ENCODE measurements around the gene POU3F2.

POU3F2 gene

DNA sequence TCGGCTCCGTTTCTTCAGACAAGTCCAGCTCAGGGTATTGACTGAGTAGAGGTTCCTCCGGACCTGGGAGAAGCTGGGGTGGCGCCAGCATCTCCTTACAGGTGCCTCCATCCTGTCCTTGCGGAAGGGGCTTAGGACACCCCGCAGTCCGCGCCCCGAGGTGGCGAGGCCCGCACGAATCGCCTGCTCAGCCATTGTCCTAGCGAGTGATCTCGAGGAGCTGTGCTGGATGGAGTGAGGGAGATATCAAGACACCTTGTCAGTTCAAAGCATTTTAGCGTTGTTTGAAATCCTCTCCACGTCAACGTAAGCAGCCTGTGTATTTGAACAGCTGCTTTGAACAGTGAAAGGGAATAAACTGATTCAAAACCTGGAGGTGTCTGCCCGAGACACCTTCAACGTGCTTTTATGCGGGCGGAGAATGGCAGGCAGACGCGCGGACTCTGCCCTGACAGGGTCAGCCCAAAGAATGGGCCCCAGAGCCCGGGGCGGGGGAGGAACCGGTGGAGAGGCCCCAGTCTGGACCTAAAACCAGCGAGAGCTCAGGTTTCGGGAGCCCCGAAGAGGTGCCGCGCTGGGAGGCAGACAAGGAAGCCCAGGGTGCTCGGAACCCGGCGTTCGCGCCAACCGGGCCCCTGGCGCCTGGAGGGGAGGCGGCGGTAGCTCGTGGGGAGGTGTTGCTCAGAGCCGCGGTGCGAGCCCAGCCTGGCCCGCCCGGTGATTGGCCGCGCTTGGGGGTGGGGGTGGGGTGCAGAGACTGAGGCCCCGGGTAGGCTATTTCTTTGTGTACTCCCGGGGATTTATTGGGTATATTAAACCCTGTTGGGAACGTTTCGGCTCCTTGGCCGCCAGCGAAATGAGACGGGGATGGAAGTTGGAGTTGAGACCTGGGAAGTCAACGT, 3.1 kb upstream of the POU3F2 start:
- DNase-seq (ENCODE audit: low spot score): no peak

DNA sequence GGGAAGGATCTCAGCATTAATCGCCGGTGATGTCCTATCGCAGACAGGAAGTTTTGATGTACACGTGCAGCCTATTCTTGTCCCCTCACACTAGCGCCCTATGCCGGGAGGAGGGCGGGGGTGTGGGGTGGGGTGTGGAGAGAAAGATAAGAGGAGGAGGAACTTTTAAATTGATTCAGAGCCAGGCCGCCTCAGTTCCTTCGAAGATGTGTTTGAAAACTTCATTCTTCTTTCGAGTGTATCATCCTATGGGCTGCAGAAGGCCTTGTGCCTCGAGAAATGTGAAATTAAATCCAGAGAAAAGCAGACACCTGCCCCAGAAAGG, 2.5 kb upstream of the POU3F2 start:
- no peak for DNase-seq (ENCODE audit: low spot score)

DNA sequence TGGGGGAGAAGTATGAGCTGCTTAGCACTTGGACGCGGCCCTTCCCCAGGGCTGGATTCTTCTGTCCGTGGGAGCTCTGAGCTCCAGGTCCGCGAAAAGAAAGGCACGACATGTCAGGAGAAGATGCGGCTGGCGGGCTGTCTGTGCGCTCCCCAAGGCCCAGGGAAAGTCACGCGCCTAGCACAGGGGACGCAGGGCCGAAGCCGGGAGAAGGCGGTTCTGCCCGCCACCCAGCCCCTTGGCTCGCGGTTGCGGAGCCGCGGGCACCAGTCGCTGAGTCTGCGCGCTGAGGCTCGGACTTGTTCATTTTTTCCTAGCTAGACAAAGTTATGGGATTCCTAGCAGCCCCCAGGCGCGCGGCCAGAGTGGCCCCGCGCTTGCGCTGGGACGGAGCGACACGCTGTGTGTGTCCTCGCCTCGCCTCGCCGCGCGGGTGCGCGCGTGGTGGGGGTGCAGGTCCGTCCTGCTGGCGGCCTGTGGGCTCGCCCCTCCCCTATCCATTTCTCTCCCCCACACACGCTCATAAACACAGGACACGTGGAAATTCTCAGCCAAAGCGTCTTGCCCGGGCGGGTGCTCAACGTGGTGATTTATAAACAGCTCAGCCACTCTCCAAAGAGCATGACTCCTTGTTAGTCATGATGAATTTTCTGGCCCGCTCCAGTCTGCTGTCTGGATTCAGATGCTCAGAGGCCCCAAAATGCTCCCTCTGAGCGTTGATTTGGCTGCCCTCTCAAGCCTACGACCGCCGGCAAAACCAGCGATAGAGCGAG, 1.9 kb upstream of the POU3F2 start:
- peak; percentile 36 for DNase-seq (ENCODE audit: low spot score)

DNA sequence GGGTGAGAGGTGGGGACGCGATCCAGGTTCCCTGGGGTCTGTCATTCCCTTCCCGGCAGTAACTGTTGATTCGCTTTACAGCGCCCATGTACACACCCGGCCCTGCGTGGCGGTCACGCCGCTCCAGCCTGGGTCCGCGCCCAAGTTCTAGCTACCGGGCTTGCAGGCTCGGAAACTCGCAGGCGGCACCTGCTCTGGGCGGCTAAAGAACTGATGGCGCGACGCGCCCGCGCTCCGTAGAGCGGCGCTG, 1.4 kb upstream of the POU3F2 start:
- DNase-seq (ENCODE audit: low spot score): no peak

DNA sequence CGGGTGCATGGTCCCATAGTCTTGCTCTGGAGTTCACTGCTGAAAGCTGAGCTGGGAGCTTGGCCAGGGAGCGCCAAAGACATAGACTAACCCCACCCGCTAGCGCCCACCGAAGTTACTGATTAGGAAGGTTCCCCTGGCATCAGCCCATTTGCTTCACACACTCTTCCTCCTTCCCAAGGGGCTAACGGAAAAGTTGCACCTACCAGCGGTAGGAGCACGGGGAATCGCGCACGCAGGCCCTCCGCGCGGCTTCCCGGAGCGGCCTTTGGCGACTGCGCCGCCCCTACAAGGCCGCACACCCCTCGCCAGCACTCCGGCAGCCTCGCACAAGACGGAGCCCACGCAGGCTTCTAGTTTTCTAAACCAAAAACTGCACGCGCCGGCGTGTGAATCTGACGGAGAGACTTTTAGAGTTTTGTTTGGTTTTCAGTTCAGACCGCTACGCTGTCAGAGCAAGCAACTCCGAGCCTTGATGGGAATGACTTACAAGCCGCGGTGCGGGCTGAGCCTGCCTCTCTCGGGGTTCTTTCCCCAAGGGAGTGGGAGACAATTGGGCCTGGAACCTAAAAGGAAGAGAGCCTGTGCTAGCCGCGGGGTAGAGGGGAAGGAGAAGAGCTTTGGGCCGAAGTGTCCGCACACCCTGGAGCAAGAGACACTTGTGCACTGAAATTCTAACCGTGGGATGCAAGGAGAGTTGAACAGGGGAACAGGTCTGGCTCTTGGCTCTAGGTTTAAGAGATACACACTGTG, 891 bp upstream of the POU3F2 start:
- DNase-seq (ENCODE audit: low spot score): peak; percentile 91

DNA sequence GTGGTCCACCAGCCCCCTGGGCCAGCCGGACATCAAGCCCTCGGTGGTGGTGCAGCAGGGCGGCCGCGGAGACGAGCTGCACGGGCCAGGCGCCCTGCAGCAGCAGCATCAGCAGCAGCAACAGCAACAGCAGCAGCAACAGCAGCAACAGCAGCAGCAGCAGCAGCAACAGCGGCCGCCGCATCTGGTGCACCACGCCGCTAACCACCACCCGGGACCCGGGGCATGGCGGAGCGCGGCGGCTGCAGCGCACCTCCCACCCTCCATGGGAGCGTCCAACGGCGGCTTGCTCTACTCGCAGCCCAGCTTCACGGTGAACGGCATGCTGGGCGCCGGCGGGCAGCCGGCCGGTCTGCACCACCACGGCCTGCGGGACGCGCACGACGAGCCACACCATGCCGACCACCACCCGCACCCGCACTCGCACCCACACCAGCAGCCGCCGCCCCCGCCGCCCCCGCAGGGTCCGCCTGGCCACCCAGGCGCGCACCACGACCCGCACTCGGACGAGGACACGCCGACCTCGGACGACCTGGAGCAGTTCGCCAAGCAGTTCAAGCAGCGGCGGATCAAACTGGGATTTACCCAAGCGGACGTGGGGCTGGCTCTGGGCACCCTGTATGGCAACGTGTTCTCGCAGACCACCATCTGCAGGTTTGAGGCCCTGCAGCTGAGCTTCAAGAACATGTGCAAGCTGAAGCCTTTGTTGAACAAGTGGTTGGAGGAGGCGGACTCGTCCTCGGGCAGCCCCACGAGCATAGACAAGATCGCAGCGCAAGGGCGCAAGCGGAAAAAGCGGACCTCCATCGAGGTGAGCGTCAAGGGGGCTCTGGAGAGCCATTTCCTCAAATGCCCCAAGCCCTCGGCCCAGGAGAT, 1.0 kb downstream of the POU3F2 start:
- peak; percentile 56 for DNase-seq (ENCODE audit: low spot score)

DNA sequence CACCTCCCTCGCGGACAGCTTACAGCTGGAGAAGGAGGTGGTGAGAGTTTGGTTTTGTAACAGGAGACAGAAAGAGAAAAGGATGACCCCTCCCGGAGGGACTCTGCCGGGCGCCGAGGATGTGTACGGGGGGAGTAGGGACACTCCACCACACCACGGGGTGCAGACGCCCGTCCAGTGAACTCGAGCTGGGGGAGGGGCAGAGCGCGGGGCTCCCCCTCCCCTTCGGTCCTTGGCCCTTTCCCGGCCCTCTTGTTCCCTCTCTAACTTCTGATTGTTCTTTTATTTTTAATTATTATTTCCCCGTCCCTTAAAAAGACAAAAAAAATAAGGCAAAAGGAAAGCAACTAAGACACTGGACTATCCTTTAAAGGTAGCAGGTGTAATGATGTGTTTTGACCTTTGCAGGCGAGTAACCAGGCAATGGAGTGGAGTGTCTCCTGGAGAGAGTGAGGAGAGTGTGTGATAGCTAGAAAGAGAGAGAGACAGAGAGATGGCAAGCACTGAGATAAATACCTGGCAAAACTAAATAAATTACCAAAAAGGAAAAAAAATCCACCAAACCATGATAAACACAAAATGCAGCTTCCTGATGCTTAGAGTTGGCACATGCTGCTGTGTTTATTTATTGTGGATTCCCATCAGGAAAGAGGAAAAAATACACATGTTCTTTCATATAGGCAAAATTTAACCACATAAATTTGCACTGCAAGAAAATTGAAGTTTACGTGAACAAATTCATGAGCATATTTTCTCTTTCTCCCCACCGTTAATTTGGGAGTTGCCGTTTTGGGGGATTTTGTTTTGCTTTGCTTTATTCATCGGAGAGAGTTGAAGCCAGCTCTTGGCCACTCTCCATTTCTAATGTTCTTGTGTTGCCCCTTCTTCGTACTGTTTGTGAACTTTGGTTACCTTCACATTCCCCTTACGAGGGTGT, 1.9 kb downstream of the POU3F2 start:
- DNase-seq (ENCODE audit: low spot score): no peak

DNA sequence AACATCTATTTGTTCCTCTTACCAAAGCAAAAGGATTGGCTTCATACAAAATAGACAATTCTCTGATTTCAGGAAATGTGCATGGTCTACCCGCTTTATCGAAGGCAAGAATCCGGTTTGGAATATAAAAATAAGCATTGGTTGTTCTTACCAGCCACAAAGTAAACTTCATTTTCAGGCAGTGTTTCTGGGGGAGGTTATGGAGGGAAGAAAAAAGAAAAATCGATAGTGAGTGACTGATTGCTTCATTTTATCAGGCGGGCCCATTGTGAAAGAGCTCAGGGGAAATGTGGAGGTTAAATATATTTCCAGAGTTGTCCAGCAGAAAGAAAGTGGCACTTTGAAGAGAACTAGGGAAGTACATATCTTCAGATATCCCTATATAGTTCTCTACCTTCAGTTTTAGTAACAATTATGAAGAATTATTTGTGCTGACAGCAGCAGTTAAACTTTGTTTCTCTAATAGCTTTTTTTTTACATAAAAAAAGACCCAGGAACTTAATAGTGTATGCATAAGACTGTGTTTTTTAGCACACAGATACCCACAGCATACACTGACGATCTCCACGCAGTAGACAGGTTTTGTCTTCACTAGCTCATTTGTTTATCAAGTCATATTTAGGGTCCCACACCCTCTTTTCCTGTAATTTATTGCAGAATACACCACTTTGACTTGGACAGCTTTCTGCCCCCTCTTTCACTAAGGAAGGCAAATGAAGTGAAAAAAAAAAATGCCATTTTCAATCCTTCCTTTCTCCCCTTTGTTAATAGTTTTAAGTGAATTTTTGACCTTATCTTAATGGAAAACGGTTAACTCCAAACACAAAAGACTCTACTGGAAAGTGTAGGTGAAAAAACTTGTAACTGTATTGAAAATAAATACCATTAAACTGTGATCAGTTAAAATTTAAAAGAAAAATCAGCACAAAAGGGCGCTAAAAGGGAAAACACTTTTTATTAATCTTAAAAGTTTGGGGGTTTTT, 2.9 kb downstream of the POU3F2 start:
- DNase-seq (ENCODE audit: low spot score): peak; percentile 72

DNA sequence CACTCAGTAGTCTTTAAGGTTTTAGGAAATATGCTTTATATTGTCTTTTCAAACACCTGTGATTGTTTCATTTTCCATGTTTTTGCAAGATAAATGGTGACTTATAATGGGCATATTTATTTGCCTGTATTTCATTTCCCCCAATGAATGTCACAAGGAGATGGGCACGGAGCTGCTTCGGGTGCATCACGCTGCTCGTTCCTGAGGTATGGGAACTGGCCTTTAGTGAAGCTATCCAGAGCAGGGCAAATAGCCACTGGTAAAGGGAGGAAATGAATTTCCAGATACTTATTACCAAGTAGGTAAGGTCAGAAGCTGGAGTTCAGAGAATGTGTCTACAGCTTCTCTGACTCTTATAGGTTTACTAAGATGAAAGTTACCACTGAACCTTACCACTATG, 3.7 kb downstream of the POU3F2 start:
- DNase-seq (ENCODE audit: low spot score): no peak

DNA sequence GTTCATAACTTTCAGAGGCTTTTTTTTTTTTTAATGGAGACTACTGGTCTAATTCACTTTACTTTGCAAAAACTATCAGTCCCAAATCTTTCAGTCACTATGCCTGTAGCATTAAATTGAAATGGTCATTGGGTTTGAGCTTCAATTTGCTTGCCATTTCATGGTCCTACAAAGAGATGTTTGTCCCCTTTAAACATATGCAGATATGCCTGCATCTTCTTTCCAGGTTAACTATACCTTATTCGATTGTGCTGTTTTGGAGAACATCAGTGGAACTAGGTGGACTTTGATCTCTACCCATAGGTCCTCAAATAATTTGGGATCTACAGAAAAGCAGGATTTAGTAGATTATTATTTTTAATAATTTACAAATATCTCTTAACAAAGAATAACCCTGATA, 4.6 kb downstream of the POU3F2 start:
- DNase-seq (ENCODE audit: low spot score): no peak

DNA sequence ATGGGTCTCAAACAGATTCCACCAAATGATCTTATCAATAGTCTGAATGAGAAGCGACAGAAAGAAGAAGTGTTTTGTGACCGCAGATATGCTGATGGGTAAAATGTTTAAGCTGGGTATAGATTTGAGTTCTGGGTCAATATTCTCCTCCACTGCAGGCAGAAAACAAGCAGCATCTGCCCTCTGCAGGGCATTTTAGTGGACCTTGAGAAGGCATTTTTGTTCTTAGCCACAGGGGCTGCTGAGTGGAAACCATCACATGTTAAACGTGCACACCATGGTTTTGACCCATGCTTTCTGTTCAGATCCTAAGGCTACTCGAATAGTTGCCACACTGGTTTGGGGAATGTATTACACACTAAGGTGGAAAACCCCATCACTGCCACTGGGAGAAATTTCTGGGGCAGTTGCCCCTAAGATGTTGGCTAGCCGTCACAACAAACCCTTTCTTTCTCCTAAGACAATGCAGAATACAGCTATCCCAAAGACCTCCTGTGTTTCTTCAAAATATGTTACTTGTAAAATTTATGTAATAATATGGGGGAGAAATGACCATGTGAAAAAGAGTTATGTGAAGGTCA, 5.5 kb downstream of the POU3F2 start:
- DNase-seq (ENCODE audit: low spot score): peak; percentile 51

DNA sequence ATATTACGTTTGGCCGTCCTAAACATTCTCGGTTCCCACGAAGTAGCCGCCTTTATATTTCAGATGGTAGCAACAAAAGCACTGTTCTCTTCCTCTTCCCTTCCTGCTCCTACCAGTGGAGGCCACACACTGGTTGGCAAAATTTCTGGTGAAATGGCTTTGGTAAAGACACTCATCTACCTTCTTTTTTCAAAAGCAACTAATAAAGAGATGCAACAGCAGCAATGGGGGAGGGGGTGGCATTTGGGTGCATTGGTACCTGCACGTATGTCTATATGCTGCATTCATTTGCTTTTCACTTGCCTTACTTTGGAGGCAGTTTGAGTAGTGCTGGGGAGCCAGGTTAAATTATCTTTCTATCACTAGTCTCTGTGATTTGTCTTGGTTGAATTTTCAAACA, 6.0 kb downstream of the POU3F2 start:
- DNase-seq (ENCODE audit: low spot score): no peak

DNA sequence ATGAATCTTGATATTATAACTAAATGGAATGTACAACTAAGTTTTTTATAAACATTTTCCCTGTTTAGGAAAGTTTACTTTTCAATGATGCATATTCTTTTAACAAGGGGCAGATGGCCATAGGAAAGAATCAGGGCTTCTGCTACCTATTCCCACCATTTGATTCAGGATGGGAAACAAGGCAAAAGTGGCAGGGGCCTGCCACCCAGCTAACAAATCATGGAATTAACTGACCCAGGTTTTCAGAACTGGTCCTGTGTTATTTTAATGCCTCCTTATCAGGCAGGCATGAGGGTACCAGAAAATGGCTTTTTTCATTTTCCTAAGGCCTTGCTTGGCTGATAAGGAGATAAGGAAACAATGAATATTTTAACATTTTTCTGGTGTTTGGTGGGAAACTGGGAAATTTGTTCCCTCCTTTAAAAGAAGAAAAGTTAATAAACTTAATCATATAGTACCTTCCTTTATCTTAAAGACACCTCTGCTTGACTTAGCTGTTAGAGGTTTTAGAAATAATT, 6.7 kb downstream of the POU3F2 start:
- no peak for DNase-seq (ENCODE audit: low spot score)

DNA sequence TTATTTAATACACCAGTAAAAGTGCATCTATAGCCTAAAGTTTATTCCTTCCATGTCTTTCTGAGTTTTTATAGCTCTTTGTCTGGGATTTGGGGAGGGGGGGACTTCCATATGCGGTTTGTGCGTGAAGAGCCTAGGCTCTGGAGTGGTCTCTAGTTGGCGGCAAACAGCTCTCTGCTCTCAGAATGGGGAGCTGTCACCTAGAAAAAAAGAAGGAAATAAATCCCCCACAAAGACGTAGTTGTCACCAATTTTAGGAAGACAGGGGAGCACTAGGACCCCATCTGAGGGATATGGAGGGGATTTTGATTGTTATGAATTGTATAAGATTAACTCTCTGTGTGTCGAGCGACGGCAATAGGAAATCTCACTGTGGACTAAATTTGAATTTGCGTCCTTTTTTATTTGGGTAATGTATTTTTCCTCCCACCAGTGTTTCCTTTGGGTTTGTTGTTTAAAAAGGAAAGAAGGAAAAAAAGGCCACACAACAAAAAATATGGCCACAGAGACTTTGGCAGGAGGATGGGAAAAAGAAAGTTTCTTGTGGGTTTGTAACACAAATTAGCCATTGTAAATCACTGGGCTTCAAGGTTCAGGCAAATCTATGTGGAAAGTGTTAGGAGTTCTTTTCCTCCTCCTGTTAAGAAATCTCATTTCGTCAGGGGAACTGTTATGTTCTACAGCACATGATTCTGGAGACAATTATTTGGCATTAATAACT, 7.4 kb downstream of the POU3F2 start:
- no peak for DNase-seq (ENCODE audit: low spot score)

DNA sequence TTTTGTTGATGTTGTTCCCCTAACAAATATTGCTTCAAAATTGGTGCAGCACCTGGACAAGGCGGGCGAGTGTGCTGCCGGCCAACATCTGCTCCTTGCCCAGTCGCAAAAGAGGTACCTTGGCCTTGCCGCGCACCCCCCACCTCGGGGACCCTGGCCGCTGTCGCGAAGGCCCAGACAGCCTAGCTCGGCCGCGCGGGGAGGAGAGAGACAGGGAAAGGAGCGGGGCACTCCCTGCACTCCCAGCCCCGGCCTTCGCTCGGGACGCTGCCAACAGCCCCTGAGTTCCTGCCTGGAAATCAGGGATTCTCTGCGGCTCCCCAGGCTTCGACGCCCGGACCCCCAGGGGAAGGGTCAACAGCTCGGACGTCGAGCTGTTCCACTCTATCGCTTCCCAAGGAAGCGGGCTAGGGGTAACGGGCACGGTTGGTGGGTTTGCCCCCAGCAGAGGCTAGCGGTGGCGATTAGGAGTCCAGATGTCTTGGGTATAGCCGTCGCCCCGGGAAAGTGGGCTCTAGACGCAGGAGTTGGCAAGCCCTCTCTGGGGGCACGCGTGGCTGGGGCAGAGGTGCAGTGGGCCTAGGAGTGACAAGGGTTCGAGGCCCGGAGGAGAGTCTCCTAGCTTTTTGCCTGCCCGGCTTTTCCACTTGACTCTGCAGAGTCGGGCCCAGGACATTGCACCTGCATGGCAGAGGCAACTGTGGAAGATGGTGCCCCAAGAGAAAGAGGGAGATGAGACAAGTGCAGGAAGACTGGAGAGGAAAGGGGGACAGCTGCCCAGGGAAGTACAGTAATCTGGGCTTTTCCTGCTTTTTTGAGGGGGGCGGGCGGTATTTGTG, 8.2 kb downstream of the POU3F2 start:
- DNase-seq (ENCODE audit: low spot score): no peak

DNA sequence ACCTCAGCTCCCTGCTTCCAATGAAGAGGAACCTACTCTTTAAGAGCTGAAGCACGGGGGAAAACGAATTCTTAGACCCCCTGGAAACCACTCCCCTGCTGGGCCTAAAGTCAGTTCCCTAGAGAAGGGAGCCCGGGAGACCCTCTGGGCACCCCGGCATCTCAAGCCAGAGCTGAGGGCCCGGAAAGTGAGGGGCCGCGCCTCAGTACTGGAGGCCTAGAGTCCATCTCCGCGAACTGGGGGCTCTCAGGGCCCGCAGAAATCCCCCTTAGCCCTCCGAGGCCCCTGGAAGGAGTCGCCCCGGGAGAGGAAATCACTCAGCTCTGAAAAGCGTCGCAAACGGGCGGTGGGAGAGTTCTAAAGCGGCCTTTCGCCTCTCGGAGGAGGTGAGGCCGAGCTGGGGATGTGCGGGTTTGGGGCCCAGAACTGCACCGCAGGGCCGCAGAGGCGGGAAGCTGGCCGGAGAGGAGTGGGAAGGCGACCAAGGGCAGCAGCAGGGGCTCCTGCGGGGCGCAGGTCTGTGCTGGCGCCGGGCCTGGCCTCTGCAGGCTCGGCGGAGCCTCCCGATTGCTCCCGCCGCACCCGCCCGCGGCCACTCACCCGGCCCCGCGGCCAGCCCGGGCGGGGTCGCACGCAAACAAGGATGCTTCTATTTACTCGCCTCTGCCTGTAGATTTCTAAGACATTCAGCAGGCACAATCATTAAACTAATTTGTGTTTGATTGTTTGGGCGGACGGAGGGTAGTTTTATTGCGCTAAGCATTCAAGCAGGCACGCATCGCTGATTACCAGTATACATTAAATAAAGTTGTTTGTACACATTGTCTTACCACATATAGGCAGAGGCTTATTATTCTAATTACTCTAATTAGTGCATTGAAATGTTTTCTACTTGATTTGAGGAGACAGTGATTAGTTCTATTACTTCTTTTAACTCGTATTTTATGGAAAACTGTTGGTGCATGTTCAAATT, 9.2 kb downstream of the POU3F2 start:
- DNase-seq (ENCODE audit: low spot score): no peak

Measured in HuH-7.5 (cell line).